GM18505 (cell line): Measurements from ENCODE around the gene IQCH.
"Not testable (repeated sequence)": the region's sequence is repeated elsewhere in the genome, so short reads cannot be mapped to it uniquely, and the experiment has no call there.

Experiments
- ATAC-seq: cut with Tn5 transposase; IDR thresholded peaks from one replicate; pipeline ENCODE4 v1.9.1; 2021; ENCODE audit not compliant: unreplicated experiment
- POLR2A ChIP-seq: IDR thresholded peaks from 4 replicates; pipeline ENCODE4 v1.6.1; 2011; ENCODE audit warnings: borderline replicate concordance; ENCODE audit not compliant: insufficient read depth, insufficient read length; ENCODE audit errors: extremely low read depth

The IQCH gene

DNA sequence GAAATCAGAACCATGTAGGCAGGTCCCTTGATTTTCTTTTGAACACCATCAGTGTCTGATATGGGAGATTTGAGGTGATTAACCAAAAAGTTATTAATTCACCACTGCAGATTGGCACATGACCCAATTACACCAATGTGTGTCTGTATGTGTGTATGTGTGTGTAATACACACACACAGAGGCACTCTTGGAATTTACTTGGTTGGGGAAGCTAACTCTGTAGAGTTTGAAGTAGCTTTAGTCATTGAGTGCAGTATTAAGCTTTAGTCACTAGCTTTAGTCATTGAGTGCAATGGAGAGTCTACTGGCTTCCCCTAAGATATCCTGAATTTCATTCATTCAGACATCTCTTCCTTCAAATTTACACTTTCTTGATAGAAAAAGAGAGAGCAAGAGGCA is 156.9 kb downstream of the IQCH start:
- ATAC-seq, result no peak
- no peak for TF ChIP-seq POLR2A

DNA sequence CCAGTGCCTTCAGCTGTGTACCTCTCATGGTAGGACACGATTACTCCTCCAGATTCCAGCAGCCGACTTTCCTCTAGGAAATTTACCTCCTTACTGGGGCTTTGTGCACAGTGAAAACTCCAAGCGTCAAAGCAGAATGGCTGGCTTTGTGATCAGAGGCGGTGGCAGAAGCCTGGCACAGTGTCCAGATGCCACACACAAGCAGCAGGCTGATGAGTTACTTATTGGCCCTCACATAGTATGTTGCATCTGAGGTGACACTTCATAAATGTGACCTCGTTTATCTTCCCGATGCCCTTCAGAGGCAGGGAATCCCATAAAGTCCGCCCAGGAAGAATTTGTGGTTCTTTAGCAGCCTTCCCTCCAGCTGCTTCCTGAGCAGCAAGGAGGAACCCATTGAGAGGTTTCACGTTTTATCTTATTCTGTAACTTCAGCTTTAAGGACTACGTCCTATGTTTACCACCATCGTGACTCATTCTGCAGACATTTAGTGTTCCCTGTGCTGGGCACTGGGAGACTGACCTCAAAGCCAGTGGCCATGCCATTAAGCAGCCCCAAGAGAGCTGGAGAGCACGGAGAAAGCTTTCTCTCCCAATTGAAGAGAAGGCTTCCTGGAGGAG is 159.3 kb downstream of the IQCH start:
- no peak for ATAC-seq
- TF ChIP-seq POLR2A, result no peak

DNA sequence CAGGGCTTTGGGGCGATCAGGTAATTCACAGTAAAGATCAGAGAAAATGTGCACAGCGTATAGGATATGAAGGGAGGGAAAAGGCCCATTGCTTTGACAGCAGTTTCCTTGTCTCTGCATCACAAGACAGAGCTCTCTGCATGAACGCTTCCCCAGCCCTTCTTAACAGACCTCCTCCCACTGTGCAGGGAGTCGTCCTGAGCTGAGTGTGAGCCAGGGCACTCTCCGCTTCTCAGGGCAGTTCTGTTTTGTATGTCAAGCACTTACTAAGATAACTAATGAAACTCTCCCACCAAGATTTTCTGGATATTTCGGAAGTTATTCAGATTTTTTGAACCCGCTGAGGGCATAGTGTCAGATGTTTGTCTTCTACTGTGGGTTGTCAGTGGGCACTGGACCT is 160.6 kb downstream of the IQCH start:
- ATAC-seq, result no peak
- no peak for TF ChIP-seq POLR2A

DNA sequence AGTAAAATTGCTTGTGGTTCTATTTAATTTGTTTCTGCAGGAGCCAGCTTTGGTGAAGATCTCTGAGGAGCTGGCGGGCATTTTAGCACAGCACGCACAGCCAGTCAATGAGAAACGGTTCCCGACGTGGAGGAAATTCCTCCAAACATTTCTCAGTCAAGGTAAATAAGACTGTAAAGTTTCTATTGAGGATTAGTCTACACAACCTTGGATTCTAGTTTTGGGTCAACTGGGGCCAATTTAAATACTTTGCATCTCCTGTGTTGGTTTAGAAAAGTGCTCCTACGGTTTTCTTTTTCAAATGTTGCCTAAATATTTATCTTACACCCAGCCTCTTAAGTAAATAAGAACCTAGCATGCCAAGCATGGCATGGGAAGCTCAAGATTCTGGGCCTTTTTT is 162.3 kb downstream of the IQCH start:
- ATAC-seq, result no peak
- no peak for TF ChIP-seq POLR2A

DNA sequence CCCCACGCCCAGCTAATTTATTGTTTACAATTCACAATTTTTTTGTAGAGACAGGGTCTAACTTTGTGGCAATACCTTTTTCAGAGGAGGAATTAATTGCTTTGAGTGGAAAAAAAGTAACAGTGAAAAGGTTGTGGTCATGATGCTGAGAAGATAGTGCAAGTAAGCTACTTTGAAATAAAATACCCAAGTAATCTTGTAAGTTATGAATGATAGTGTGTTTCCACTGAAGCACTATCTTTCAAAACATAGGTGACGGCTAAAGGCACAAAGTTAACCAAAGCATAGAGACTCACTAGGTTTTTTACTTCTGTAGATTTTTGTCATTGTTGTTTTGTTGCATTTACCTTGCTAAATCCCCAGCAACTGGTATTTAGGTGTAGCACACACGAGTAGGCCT is 165.1 kb downstream of the IQCH start:
- ATAC-seq, result no peak
- TF ChIP-seq POLR2A, result no peak

DNA sequence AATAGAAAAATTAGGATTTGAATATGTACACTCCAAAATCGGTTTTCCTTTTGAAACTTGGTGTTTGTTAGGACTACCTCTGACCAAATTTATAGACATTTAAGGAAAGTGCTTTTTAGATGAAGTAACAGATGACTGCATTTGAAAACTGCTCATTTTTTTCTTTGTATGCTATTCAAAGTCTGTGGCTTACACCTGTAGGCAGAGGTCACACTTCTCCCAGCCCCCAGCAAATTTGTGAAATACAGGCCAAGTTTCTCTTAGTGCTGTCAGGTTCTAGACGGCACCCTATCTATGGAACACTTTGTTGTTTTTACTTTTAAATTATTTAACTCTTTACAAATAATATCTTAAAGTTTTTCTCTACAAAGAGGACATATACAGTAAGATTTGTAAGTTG is 165.6 kb downstream of the IQCH start:
- no peak for ATAC-seq
- no peak for TF ChIP-seq POLR2A

DNA sequence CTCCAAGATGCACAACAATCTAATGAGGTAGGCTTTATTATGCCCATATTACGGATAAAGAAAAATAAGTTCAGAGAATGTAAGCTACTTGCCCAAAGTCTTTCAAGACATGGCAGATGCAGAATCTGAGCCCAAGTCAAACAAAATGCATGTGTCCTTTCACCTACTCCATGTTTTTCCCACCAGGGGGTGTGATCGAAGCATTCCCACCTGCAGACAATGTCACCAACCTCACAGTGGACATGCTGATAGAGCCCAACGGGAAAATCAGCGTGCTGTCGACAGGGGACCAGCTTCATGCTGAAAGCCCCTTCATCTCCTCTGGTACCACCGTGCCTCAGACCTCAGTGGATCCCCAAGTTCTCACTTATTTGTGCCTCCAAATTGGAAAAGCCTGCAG is 166.5 kb downstream of the IQCH start:
- TF ChIP-seq POLR2A, result no peak
- no peak for ATAC-seq

DNA sequence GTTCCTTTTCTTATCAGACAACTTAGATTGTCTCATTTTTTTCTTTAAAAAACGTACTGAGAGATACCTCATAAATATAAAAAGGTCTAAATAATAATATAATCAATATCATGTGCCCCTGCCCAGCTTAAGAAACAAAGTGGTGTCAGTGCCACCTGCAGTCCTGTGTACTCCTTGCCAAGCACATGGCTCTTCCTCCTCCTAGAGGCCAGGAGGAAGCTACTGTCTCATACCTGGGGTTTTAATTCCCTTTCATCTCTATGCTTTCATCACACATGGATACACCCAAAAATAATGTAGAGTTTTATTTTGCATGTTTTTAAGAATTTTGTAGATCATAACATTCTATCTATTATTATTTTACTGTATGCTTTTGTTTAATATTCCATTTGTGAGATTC is 167.7 kb downstream of the IQCH start:
- no peak for TF ChIP-seq POLR2A
- no peak for ATAC-seq

DNA sequence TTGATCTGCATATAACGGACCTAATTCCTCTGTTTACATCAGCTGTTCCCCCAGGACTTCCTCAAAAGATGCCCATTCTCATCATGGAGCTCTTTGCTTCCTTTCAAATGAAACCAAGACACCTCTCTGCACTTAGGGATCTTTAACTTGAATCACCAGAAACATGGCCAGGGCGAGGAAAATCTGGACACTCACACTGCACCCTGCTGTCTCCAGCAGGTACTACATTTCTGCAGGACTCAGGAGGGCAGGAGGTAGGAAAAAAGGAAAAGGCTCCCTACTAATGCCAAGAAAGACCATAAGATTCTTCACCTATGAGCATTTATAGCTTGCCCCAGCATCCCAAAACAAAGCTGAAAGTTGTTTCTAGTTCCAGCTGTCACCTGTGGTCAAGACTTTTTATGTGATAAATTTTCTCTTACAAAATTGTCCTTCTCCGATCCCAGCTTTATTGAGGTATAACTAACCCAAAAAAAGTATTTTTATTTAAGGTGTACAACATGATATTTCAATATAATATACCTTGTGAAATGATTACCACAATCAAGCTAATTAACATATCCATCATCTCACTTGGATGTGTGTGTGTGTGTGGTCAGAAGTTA is 179.0 kb downstream of the IQCH start:
- ATAC-seq, result no peak
- no peak for TF ChIP-seq POLR2A

DNA sequence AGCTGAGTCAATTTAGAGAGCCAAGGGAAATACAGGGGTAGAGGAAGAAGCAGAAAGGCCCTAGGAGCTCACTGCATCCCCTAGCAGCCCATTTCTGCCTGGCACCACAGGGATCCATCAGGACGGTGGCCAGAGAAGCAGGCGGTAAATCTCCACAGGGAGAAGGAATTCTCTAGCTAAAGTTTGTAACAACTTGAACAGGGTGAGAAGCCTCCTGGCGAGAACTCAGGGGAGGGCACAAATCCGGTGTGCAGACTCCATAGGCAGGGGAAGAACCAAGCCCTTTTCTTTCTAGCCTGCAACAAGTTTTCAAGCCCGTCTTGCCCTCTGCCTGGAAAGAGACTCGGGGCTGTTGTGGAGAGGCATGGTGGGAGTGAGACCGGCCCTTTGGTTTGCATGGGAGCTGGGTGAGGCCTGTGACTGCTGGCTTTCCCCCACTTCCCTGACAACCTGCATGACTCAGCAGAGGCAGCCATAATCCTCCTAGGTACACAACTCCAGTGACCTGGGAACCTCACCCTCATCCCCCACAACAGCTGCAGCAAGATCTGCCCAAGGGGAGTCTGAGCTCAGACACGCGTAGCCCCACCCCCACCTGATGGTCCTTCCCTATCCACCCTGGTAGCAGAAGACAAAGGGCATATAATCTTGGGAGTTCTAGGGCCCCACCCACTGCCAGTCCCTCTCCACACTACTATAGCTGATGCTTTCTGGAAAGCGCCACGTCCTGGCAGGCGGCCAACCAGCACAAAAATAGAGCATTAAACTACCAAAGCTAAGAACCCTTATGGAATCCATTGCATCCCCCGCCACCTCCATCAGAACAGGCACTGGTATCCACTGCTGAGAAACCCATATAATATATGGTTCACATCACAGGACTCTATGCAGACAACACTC is 182.0 kb downstream of the IQCH start:
- not testable (repeated sequence) for ATAC-seq

DNA sequence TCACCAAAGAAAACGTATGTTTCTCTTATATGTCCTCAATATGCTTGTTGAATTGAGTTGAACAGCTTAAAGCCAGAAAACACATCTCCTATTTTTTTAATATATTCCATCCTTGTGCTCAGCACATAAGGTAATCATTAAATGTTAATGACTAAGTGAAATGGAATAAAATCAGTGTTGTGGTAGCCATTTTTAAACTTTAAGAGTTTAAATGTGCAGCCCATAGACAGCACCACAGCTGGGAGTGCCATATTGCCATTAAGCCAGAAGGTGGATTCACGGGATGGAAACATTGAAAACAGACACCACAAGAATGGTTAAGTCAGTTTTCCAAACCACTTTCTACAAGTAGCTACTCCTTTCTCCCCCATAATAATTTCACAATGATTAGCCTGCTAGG is 189.5 kb downstream of the IQCH start:
- TF ChIP-seq POLR2A, result no peak

DNA sequence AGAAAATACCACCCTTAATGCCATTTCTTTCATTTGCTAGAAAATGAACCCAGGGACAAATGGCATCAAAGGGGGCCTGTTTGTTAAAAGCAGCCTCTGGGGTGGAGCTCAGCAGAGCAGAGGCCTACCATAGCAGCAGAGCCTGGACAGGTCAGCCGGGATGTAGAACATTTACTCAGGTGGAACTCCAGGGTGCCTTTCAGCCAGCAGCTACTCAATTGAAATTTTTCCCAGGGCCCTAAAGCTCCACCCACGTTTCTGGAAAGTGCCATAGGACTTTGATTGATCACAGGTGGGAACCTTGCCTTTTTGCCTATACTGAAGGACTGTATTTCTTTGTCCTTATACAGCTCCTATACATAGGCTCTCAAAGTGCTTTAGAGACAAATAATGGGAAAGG is 191.9 kb downstream of the IQCH start:
- TF ChIP-seq POLR2A, result no peak
- ATAC-seq, result no peak

More for the DNA sequence above, 189.5 kb downstream of the IQCH start:
- ATAC-seq, result no peak

DNA sequence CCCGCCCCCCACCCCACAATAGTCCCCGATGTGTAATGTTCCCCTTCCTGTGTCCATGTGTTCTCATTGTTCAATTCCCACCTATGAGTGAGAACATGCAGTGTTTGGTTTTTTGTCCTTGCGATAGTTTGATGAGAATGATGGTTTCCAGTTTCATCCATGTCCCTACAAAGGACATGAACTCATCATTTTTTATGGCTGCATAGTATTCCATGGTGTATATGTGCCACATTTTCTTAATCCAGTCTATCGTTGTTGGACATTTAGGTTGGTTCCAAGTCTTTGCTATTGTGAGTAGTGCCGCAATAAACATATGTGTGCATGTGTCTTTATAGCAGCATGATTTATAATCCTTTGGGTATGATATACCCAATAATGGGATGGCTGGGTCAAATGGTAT is 193.8 kb downstream of the IQCH start:
- ATAC-seq, result not testable (repeated sequence)

DNA sequence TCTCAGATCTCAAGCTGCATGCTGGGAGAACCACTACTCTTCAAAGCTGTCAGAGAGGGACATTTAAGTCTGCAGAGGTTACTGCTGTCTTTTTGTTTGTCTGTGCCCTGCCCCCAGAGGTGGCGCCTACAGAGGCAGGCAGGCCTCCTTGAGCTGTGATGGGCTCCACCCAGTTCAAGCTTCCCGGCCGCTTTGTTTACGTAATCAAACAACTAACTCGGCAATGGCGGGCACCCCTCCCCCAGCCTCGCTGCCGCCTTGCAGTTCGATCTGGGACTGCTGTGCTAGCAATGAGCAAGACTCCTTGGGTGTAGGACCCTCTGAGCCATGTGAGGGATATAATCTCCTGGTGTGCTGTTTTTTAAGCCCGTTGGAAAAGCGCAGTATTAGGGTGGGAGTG is 199.1 kb downstream of the IQCH start:
- not testable (repeated sequence) for ATAC-seq
